Astrocyte (in vitro differentiated cells and primary cell): ENCODE data around the gene SYT6. TPM values are rescaled to one million over a fixed set of nuclear protein-coding genes. Genes with fewer than 3 reads are reported as not detected.

ENCODE experiments used
- DNase-seq: peaks from one replicate; pipeline ENCODE4 v3.0.0-alpha.2; 2010; ENCODE audit warnings: low read depth
- FAIRE-seq: peaks from 2 replicates; lab custom pipeline; 2011; peaks lifted over from hg19 to GRCh38; lab: Jason Lieb, UNC
- H2AFZ ChIP-seq: 2 replicates; pipeline ENCODE4 v1.6.0; 2012; ENCODE audit warnings: low read depth, low read length, inconsistent platforms
- H3K27ac ChIP-seq: 2 replicates; pipeline ENCODE4 v1.5.1; 2011; ENCODE audit warnings: low read depth, low read length, inconsistent platforms
- H3K27me3 ChIP-seq: 2 replicates; pipeline ENCODE4 v1.6.0; 2011; ENCODE audit warnings: low read length, inconsistent platforms; ENCODE audit not compliant: insufficient read depth
- H3K36me3 ChIP-seq: 2 replicates; pipeline ENCODE4 v1.5.1; 2011; ENCODE audit warnings: low read length, inconsistent platforms; ENCODE audit not compliant: insufficient read depth
- H3K4me1 ChIP-seq: 2 replicates; pipeline ENCODE4 v1.5.1; 2011; ENCODE audit warnings: low read length, inconsistent platforms; ENCODE audit not compliant: insufficient read depth
- H3K4me2 ChIP-seq: 2 replicates; pipeline ENCODE4 v1.6.0; 2012; ENCODE audit warnings: low read length, inconsistent platforms
- H3K4me3 ChIP-seq: 2 replicates; pipeline ENCODE4 v1.5.1; 2011; ENCODE audit warnings: low read depth, mild to moderate bottlenecking, low read length, inconsistent platforms; ENCODE audit not compliant: insufficient read depth
- H3K79me2 ChIP-seq: 2 replicates; pipeline ENCODE4 v1.6.0; 2012; ENCODE audit warnings: mild to moderate bottlenecking, low read length, inconsistent platforms; ENCODE audit not compliant: insufficient read depth
- H3K9ac ChIP-seq: 2 replicates; pipeline ENCODE4 v1.6.0; 2012; ENCODE audit warnings: mild to moderate bottlenecking, low read length, inconsistent platforms
- H3K9me3 ChIP-seq: 2 replicates; pipeline ENCODE4 v1.5.1; 2012; ENCODE audit warnings: low read depth, mild to moderate bottlenecking, low read length, inconsistent platforms; ENCODE audit not compliant: insufficient read depth
- H4K20me1 ChIP-seq: 2 replicates; pipeline ENCODE4 v1.6.0; 2012; ENCODE audit warnings: low read length, inconsistent platforms; ENCODE audit not compliant: insufficient read depth
- H3K27ac Mint-ChIP-seq: one replicate; pipeline ENCODE4 v1.8.0; 2021; ENCODE audit warnings: mild to moderate bottlenecking, mixed read lengths; ENCODE audit not compliant: unreplicated experiment
- H3K27me3 Mint-ChIP-seq: one replicate; pipeline ENCODE4 v1.8.0; 2021; ENCODE audit warnings: low read depth, mixed read lengths; ENCODE audit not compliant: unreplicated experiment
- H3K36me3 Mint-ChIP-seq: one replicate; pipeline ENCODE4 v1.8.0; 2021; ENCODE audit warnings: low read depth, mixed read lengths; ENCODE audit not compliant: unreplicated experiment
- H3K4me1 Mint-ChIP-seq: one replicate; pipeline ENCODE4 v1.8.0; 2021; ENCODE audit warnings: low read depth, mixed read lengths; ENCODE audit not compliant: unreplicated experiment
- H3K4me3 Mint-ChIP-seq: one replicate; pipeline ENCODE4 v1.8.0; 2021; ENCODE audit warnings: mild to moderate bottlenecking, moderate library complexity, mixed read lengths; ENCODE audit not compliant: unreplicated experiment
- H3K9me3 Mint-ChIP-seq: one replicate; pipeline ENCODE4 v1.8.0; 2021; ENCODE audit warnings: mild to moderate bottlenecking, mixed read lengths; ENCODE audit not compliant: unreplicated experiment
- EZH2 ChIP-seq: IDR thresholded peaks from 2 replicates; pipeline ENCODE4 v1.6.1; 2012; ENCODE audit warnings: mild to moderate bottlenecking, low read length, inconsistent platforms; ENCODE audit not compliant: insufficient read depth
- total RNA-seq: library from RNA; stranded (reverse); gene quantifications from 2 replicates; pipeline ENCODE4 v1.2.1, GENCODE V29; 2021
- TF ChIP-seq, protein P1 (sequence below): IDR thresholded peaks from 2 replicates; pipeline ENCODE4 v1.5.1; 2011; ENCODE audit warnings: low read depth, mild to moderate bottlenecking, inconsistent platforms, low read length, moderate library complexity; ENCODE audit not compliant: insufficient read depth

The SYT6 gene
- total RNA-seq, 1 donor from 2014 or later, result 0.39 TPM

DNA sequence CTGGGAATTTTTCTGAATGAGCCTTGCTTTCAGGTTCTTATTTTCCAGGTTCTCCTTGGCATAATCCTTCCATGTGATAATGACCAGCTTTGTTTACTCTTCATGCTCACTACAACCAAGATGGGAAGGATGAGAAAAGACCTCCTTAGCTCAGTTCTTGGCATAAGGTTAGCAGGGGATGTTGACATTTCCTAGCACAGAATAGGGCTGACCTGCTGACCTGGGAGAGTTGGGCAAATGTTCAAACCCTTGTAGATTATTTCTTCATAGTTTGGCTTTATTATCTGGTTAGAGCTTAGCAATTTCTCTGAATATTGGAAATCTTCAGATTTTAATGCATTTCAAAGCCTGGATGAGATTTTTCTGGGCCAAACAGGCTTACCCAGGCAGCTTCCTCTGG lies 23.6 kb upstream of the SYT6 start:
- no peak overlapping the region for H3K4me2 ChIP-seq
- no peak for TF ChIP-seq EZH2
- TF ChIP-seq, protein P1, sequence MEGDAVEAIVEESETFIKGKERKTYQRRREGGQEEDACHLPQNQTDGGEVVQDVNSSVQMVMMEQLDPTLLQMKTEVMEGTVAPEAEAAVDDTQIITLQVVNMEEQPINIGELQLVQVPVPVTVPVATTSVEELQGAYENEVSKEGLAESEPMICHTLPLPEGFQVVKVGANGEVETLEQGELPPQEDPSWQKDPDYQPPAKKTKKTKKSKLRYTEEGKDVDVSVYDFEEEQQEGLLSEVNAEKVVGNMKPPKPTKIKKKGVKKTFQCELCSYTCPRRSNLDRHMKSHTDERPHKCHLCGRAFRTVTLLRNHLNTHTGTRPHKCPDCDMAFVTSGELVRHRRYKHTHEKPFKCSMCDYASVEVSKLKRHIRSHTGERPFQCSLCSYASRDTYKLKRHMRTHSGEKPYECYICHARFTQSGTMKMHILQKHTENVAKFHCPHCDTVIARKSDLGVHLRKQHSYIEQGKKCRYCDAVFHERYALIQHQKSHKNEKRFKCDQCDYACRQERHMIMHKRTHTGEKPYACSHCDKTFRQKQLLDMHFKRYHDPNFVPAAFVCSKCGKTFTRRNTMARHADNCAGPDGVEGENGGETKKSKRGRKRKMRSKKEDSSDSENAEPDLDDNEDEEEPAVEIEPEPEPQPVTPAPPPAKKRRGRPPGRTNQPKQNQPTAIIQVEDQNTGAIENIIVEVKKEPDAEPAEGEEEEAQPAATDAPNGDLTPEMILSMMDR, result no peak
- DNase-seq (no peak), FAIRE-seq (no peak)
- H3K27ac Mint-ChIP-seq, result no peak overlapping the region
- no peaks in the 10 kb centered on the region for H3K36me3 ChIP-seq
- no peak overlapping the region for H3K9ac ChIP-seq
- H3K27ac ChIP-seq, result no peak overlapping the region
- H3K4me1 Mint-ChIP-seq, result no peaks in the 10 kb centered on the region
- H2AFZ ChIP-seq, result no peak overlapping the region
- H3K36me3 Mint-ChIP-seq, result no peaks in the 10 kb centered on the region
- no peaks in the 10 kb centered on the region for H3K9me3 Mint-ChIP-seq
- no peak overlapping the region for H3K4me3 Mint-ChIP-seq
- H3K27me3 Mint-ChIP-seq, result peaks cover 6% of the 10 kb centered on the region
- H3K27me3 ChIP-seq, result peaks cover 17% of the 10 kb centered on the region
- H3K4me3 ChIP-seq, result no peak overlapping the region
- H3K4me1 ChIP-seq, result no peaks in the 10 kb centered on the region
- no peaks in the 10 kb centered on the region for H3K9me3 ChIP-seq
- no peaks in the 10 kb centered on the region for H4K20me1 ChIP-seq
- no peaks in the 10 kb centered on the region for H3K79me2 ChIP-seq

DNA sequence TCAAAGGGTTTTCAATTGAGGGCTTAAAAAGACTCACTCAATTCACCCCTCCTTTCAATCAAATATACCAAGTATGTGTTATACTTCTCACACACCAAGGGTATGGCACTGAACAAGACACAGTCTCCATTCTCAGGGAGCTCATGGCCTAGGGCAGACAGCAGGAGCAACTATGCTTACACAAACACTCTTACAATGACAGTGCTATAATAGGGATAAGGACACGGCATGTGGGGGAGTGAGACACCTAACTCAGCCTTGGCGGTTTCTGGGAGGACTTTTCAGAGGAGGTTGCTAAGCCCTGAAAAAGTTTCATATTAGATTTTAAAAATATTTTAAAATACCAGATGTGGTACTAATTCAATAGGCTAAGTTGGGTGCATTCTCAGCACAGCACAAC lies 22.7 kb upstream of the SYT6 start:
- Histone ChIP-seq H3K9me3 (no peaks in the 10 kb centered on the region), H3K4me1 (no peaks in the 10 kb centered on the region), H3K9ac (no peak overlapping the region), H3K4me2 (no peak overlapping the region), H2AFZ (no peak overlapping the region), H4K20me1 (no peaks in the 10 kb centered on the region), H3K27ac (no peak overlapping the region), H3K4me3 (no peak overlapping the region), H3K36me3 (no peaks in the 10 kb centered on the region), H3K27me3 (peaks cover 17% of the 10 kb centered on the region), H3K79me2 (no peaks in the 10 kb centered on the region)
- H3K4me1 Mint-ChIP-seq, result no peaks in the 10 kb centered on the region
- no peak overlapping the region for H3K27ac Mint-ChIP-seq
- FAIRE-seq (no peak), DNase-seq (no peak)
- no peaks in the 10 kb centered on the region for H3K9me3 Mint-ChIP-seq
- TF ChIP-seq, protein P1, result no peak
- TF ChIP-seq EZH2, result no peak
- peaks cover 6% of the 10 kb centered on the region for H3K27me3 Mint-ChIP-seq
- H3K36me3 Mint-ChIP-seq, result no peaks in the 10 kb centered on the region
- no peak overlapping the region for H3K4me3 Mint-ChIP-seq

DNA sequence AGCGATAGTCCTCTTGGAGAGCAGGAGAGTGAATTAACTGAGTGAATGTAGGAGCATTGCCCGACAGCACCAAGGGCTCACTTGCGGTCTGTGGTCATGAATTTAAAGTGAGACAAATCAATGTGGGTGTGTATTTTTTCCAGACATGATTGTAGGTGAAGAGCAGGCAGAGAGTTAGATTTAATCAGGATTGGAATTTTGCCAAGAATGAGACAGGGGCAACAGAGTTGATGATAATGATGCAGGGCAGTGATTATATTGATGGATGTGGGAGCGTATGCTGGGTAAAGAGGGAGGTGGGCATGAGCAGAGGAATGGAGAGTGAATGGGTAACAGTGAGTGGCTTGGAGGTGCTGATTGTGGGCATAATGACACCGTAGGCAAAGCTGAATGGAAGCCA lies 20.0 kb upstream of the SYT6 start:
- Mint-ChIP-seq H3K4me1 (no peaks in the 10 kb centered on the region), H3K27ac (no peak overlapping the region), H3K36me3 (no peaks in the 10 kb centered on the region), H3K9me3 (no peaks in the 10 kb centered on the region), H3K27me3 (peaks cover 8% of the 10 kb centered on the region), H3K4me3 (no peak overlapping the region)
- TF ChIP-seq, protein P1, result no peak
- no peak for TF ChIP-seq EZH2
- Histone ChIP-seq H3K9me3 (no peaks in the 10 kb centered on the region), H3K4me2 (no peak overlapping the region), H3K4me3 (no peak overlapping the region), H2AFZ (no peak overlapping the region), H3K27me3 (peaks cover 17% of the 10 kb centered on the region), H3K36me3 (no peaks in the 10 kb centered on the region), H3K27ac (no peak overlapping the region), H3K79me2 (no peaks in the 10 kb centered on the region), H3K4me1 (no peaks in the 10 kb centered on the region), H4K20me1 (no peaks in the 10 kb centered on the region), H3K9ac (no peak overlapping the region)
- no peak for FAIRE-seq
- no peak for DNase-seq
